Ovary (tissue), 3 donors: ENCODE results near the gene NFASC.

ENCODE experiments used
- EP300 ChIP-seq: sonication (generic); formaldehyde crosslinking; IDR thresholded peaks from one replicate; pipeline ENCODE4 v1.6.1; 2017; ENCODE audit warnings: antibody characterized with exemption
- TF ChIP-seq, protein P1 (sequence below), 3 donors: fragments of 450-650 bp in 2 of 3; fragments of 200-600 bp in 1 of 3; IDR thresholded peaks; one replicate each; pipeline versions ENCODE4 v1.5.1 to v1.8.0; 2016 to 2022; ENCODE audit warnings: antibody characterized with exemption in 3 of 3, mild to moderate bottlenecking in 1 of 3
- donor health status: DM: no; HTN: no; CAD: no.

DNA sequence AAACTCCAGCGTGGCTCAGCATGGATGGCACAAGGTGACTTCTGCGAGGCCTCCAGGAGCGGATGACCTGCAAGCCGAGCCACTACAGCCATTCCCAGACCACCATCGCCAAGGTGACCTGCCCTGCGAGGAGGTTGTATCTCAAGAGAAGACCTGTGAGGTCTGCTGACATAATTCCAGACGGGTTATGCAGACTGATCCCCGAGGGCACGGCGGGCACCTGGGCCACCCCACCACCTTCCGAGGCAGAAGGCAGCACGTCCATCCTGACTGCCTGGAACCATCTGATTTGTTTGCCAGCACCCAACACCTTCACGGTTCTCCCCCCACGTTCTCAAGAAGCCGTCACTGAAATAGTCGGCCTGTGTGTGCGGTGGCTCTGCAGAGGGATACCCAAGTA lies 115.5 kb downstream of the NFASC start:
- TF ChIP-seq, protein P1, sequence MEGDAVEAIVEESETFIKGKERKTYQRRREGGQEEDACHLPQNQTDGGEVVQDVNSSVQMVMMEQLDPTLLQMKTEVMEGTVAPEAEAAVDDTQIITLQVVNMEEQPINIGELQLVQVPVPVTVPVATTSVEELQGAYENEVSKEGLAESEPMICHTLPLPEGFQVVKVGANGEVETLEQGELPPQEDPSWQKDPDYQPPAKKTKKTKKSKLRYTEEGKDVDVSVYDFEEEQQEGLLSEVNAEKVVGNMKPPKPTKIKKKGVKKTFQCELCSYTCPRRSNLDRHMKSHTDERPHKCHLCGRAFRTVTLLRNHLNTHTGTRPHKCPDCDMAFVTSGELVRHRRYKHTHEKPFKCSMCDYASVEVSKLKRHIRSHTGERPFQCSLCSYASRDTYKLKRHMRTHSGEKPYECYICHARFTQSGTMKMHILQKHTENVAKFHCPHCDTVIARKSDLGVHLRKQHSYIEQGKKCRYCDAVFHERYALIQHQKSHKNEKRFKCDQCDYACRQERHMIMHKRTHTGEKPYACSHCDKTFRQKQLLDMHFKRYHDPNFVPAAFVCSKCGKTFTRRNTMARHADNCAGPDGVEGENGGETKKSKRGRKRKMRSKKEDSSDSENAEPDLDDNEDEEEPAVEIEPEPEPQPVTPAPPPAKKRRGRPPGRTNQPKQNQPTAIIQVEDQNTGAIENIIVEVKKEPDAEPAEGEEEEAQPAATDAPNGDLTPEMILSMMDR (IDR thresholded peaks at IDR 0.05) = no peak
- no peak for TF ChIP-seq EP300
